ENCODE data around the gene CEP72.
A peak's percentile ranks its signal among the peaks of the same experiment; 100 is the strongest.
"Not testable (repeated sequence)": the region's sequence is repeated elsewhere in the genome, so short reads cannot be mapped to it uniquely, and the experiment has no call there.

CEP72 gene

DNA sequence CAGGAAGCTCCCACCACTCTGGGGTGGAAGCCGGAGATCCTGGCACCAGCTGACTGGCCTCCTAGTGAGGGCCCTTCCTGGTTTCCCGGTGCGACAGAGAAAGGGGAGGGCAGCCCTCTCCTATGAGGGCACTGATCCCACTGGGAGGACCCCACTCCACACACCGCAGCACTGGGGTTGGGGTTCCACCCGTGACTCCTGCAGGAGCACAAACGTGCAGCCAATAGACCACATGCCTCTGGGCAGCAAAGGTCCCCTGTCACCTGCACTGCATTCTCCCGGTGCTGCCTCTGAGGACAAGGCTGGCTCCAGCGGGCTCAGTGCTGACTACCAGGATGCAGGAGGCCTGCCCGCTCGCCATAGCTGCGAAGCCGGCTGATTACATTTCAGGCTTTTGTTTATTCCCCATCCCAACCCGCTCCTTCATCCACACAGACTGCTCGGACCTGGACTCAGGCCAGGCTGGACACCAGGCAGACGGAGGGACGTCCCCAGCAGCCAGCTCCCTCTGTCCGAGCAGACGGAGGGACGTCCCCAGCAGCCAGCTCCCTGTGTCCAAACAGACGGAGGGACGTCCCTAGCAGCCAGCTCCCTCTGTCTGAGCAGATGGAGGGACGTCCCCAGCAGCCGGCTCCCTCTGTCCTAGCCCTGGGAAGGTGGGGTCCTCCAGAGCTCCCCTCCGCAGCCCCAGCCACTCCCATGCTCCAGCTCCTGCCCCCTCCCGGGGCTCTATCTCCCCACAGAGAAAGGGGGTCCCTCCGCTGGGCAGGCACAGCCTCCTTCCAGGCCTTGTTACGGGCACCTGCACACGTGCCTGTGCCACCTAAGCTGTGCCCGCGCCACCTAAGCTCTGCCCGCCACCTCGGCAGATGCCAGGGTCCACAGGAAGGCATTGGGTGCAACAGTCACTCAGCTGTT is 8.8 kb upstream of the CEP72 start:
- peaks cover 16% of the 10 kb centered on the region for H3K27me3 Mint-ChIP-seq
- no peak overlapping the region for H3K4me3 Mint-ChIP-seq
- no peak overlapping the region for H3K27ac Mint-ChIP-seq
- no peaks in the 10 kb centered on the region for H3K36me3 Mint-ChIP-seq
- H3K4me1 Mint-ChIP-seq = peaks cover 11% of the 10 kb centered on the region
- H3K9me3 Mint-ChIP-seq = no peaks in the 10 kb centered on the region

DNA sequence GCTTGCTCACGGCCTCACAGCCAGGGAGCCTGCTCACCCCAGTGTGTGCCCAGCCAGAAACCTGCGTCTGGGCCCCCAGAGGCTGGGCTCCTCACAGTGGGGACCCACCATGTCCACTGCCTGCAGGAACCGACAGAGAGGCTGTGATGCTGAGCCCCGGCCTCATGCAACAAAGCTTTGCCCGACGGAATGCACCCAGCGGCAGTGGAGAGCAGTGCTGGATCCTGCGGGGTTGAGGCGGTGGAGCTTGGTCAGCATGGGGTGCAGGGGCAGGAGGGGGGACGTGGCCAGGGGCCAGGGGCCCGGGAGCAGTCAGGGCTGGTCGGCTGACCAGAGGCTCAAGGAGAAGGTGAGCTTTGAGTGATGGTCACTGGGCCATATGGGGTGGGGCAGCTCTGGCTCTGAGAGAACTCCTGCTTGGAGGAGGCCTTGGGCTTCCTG is 7.7 kb upstream of the CEP72 start:
- H3K27me3 Mint-ChIP-seq = peaks cover 10% of the 10 kb centered on the region
- no peaks in the 10 kb centered on the region for H3K36me3 Mint-ChIP-seq
- no peaks in the 10 kb centered on the region for H3K9me3 Mint-ChIP-seq
- no peak overlapping the region for H3K4me3 Mint-ChIP-seq
- H3K27ac Mint-ChIP-seq = no peak overlapping the region
- H3K4me1 Mint-ChIP-seq = peaks cover 9% of the 10 kb centered on the region

DNA sequence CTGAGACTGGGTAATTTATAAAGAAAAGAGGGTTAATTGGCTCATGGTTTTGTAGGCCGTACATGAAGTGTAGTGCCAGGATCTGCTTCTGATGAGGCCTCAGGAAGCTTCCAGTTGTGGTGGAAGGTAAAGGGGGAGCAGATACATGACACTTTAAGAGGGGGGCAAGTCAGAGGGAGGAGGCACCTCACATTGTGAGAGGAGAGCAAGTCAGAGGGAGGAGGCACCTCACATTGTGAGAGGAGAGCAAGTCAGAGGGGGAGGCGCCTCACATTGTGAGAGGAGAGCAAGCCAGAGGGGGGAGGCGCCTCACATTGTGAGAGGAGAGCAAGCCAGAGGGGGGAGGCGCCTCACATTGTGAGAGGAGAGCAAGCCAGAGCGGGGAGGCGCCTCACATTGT is 7.0 kb upstream of the CEP72 start:
- H3K27ac Mint-ChIP-seq, H3K9me3 Mint-ChIP-seq, H3K4me3 Mint-ChIP-seq, H3K4me1 Mint-ChIP-seq, H3K36me3 Mint-ChIP-seq: not testable (repeated sequence)
- peaks cover 10% of the 10 kb centered on the region for H3K27me3 Mint-ChIP-seq

DNA sequence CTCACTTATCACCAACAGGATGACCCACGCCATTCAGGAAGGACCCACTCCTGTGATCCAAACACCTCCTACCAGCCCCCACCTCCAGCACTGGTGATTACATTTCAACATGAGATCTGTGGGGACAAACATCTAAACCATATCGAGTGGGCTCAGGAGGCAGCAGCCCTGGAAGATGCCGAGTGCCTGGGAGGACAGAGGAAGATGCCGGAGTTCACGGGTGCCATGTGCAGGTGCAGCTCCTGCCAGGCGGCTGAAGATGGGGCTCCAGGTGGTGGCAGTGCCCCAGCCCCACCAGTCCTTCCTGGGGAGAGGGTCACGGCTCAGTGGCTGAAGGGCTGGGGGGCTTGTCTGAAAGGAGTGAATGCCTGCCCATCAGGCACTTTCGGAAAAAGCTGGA is 6.1 kb upstream of the CEP72 start:
- Mint-ChIP-seq H3K4me3 (no peak overlapping the region), H3K27ac (no peak overlapping the region), H3K9me3 (no peaks in the 10 kb centered on the region), H3K36me3 (no peaks in the 10 kb centered on the region), H3K27me3 (peaks cover 7% of the 10 kb centered on the region), H3K4me1 (peaks cover 15% of the 10 kb centered on the region)

DNA sequence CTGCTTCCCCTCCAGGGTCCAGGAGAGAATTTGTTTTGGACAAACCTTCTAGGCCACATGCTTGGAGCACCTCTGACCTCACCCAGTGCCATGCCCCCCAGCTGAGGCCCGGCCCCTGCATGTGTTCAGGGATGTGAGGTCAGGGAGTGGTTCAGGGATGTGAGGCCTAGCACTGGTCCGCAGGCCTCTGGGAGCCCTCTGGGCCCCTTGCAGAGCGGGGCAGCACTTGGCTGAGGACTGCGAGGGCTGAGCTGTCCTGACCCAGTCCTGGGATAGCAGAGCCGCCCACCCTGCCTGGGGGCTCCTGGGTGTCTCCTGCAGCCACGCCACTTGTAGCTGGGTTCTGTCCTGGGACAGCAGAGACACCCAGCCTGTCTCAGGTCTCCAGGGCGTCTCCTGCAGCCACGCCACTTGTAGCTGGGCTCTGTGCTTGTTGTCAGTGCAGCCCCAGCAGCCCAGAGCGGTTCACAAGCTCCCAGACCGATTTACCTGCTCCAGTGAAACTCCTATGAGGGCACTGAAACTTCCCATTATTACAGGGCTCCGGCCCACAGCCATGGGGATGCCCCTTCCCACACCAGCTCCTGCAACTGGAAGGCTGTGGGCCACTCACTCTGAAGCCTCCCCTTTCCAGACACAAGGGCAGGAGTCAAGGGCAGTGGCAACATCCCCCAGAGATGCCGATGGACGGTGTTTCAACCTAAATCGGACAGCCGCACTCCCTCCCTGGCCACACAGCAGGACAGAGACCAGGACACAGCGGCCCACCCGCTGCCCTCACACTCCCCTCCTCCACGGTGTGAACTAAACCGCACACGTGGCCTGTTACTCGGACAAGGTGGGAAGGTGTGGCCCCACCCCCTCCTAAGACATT is 5.4 kb upstream of the CEP72 start:
- no peak overlapping the region for H3K4me3 Mint-ChIP-seq

DNA sequence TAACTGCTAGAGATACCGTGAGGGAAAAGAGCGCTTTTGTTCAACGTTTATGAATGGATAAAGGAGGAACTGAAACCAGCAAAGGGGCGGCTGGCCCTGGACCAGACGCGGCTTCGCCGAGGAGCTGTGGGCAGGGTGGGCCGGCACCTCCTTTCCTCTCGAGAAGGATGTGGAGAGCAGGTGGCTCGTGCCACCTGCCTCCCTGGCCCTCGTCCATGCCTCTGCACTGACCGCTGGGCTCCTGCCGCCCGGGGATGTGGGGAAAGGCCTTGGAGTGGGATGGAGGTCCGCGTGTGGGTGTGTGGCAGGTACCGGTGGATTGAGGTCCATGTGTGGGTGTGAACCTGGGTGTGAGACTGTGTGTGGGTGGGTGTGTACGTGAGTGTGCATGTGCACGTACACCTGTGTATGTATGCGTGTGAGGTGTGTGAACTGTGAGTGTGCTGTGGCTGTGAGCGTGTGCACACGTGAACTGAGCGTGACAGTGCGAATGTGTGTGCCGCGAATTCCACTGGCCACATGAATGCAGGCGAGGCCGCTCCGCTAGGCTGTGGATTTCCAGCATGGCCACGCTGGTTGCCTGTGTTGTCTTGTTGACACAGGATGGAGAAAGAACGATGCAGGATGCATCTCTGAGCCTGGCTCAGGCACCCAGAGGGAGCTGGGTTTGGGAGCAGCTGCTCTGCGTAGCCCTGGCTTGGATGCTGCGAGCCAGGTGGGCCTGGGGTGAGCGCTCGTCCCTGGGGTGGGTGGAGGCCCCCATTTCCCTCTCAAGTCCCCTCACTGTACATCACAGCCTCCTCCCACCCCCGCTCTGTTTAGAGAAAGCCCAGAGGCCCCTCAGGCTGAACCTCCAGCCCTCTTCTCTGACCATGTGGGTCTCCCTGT is 4.4 kb upstream of the CEP72 start:
- Mint-ChIP-seq H3K4me1 (peaks cover 23% of the 10 kb centered on the region), H3K27ac (no peak overlapping the region), H3K27me3 (peaks cover 5% of the 10 kb centered on the region), H3K4me3 (peak overlapping the region; percentile 36), H3K9me3 (no peaks in the 10 kb centered on the region), H3K36me3 (no peaks in the 10 kb centered on the region)

More for the DNA sequence above, 5.4 kb upstream of the CEP72 start:
- peaks cover 21% of the 10 kb centered on the region for H3K4me1 Mint-ChIP-seq
- peaks cover 7% of the 10 kb centered on the region for H3K27me3 Mint-ChIP-seq
- H3K36me3 Mint-ChIP-seq = no peaks in the 10 kb centered on the region
- H3K9me3 Mint-ChIP-seq = no peaks in the 10 kb centered on the region
- H3K27ac Mint-ChIP-seq = no peak overlapping the region

DNA sequence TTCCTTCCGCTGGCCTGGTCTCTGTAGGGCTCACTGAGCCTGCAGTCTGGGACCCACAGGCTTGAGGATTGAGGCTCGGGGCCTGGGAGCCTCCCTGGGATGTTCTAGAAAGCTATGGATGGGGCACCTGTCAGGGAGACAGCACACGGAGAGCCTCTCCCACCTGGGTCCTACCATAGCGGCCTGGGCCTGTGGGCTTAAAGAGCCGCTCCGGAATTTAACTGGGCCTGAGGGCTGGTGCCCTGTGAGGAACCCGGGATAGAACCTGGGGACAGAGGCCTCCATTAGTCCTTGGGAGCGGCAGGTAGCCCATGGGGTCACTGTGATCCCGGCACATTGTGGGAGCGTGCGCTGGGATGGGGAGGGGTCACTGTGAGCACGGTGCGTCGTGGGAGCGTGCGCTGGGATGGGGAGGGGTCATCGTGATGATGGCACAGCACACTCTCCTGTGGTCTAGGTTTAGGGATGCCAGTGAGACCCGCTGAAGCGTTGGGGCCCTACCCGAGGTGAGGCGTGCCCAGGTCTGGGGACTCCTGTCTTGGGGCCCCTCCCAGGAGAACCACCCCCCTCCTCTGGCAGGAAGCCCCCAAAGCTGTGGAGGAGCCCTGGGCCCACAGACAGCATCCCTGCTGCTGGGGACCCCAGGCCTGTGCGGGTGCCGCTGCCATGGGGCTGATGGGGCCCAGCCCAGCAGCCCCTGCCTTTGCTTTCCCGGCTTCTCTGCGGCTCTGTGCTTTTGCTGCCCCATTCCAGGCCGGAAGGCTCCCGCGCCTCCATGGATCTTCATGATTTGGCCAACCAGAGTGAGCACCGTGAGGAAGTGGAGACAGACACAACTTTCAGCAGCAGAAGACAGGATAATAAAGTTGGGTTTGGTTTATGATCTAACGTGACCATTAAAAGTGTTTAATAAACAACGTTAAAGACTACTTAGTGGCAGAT is 3.4 kb upstream of the CEP72 start:
- Mint-ChIP-seq H3K27me3 (peaks cover 5% of the 10 kb centered on the region), H3K4me1 (peaks cover 29% of the 10 kb centered on the region), H3K9me3 (no peaks in the 10 kb centered on the region), H3K27ac (no peak overlapping the region), H3K4me3 (no peak overlapping the region), H3K36me3 (no peaks in the 10 kb centered on the region)

DNA sequence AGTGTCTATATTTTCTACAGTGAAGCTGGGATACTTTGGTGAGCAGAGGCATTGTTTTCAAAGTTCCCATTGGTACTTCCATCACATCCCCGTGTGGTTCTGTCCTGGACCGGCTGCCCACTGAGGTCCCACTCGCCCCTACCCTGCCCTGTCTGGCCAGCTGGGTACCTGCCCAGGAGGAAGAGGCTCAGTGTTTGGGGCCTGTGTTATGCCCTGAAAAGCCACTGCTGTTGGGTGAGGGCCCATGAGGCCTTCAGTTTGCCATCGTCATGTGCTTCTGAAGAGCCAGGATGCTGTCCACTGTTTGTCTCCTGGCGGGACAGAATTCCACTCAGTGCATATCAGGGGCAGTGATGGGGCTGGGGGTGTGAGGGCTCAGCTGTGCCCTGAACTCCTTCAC is 2.6 kb upstream of the CEP72 start:
- Mint-ChIP-seq H3K27me3 (peaks cover 5% of the 10 kb centered on the region), H3K4me3 (no peak overlapping the region), H3K4me1 (peaks cover 35% of the 10 kb centered on the region), H3K36me3 (no peaks in the 10 kb centered on the region), H3K27ac (no peak overlapping the region), H3K9me3 (no peaks in the 10 kb centered on the region)

DNA sequence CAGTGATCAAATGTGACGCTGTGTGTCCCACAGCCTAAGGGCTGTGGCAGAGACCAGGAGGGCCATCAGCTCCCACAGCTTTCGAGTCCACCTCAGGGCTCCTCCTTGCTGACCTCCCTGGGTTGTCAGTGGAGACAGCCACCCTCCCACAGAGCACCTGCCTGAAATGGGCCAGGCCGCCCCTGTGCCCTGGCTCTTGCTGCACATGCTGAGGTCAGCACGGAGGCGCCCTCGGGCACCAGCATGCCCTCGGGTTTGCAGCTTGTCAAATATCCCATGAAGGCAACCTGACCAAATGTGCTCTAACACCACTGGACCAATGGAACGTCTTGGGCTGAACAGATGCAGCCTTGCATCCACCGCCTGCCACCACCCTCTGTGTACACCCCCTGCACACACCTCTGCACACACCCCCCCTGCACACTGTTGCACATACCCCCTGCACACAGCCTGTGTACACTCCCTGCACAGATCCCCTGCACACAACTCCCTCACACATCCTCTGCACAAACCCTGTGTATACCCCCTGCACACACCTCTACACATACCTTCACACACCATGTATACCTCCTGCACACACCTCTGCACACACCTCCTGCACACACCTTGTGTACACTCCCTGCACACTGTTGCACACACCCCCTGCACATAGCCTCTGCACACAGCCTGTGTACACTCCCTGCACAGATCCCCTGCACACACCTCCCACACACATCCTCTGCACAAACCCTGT is 2.0 kb upstream of the CEP72 start:
- Mint-ChIP-seq H3K27ac (no peak overlapping the region), H3K4me1 (peaks cover 41% of the 10 kb centered on the region), H3K36me3 (peaks cover 3% of the 10 kb centered on the region), H3K4me3 (peak overlapping the region; percentile 47), H3K9me3 (no peaks in the 10 kb centered on the region), H3K27me3 (peaks cover 5% of the 10 kb centered on the region)

DNA sequence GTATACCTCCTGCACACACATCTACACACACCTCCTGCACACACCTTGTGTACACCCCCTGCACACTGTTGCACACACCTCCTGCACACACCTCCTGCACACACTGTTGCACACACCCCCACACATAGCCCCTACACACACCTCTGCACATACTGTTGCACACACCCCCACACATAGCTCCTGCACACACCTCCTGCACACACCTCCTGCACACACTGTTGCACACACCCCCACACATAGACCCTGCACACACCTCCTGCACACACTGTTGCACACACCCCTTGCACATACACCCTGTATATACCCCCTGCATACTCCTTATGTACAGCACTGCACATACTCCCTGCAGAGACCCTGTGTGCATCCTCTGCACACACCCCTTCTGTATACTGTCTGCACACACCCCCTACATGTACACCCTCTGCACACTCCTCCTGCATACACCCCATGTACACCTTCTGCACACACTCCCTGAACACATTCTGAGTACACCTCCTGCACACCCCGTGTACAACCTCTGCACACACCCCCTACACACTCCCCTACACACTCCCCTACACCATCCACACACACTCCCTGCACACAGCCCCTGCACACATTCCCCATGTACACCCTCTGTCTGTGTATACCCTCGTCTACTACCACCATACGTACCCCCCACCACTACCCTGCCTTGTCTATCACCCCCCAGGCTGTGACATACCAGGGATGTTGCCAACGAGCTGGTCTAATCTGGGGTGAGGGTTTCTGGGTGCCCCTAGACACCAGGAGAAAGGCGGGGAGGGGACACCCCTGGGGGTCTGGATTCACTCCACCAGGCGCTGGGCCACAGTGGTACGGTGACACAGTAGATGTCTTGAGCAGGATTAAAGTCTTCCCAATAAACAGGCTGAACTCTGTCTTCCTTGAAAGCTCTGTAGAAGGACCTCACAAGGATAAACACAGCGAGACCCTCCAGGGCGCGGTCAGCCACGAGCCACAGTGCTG is 1.1 kb upstream of the CEP72 start:
- H3K4me1 Mint-ChIP-seq = peaks cover 49% of the 10 kb centered on the region
- peaks cover 5% of the 10 kb centered on the region for H3K27me3 Mint-ChIP-seq
- H3K9me3 Mint-ChIP-seq = no peaks in the 10 kb centered on the region
- H3K36me3 Mint-ChIP-seq = peaks cover 8% of the 10 kb centered on the region
- H3K27ac Mint-ChIP-seq = peak overlapping the region; percentile 76
- peak overlapping the region; percentile 80 for H3K4me3 Mint-ChIP-seq

DNA sequence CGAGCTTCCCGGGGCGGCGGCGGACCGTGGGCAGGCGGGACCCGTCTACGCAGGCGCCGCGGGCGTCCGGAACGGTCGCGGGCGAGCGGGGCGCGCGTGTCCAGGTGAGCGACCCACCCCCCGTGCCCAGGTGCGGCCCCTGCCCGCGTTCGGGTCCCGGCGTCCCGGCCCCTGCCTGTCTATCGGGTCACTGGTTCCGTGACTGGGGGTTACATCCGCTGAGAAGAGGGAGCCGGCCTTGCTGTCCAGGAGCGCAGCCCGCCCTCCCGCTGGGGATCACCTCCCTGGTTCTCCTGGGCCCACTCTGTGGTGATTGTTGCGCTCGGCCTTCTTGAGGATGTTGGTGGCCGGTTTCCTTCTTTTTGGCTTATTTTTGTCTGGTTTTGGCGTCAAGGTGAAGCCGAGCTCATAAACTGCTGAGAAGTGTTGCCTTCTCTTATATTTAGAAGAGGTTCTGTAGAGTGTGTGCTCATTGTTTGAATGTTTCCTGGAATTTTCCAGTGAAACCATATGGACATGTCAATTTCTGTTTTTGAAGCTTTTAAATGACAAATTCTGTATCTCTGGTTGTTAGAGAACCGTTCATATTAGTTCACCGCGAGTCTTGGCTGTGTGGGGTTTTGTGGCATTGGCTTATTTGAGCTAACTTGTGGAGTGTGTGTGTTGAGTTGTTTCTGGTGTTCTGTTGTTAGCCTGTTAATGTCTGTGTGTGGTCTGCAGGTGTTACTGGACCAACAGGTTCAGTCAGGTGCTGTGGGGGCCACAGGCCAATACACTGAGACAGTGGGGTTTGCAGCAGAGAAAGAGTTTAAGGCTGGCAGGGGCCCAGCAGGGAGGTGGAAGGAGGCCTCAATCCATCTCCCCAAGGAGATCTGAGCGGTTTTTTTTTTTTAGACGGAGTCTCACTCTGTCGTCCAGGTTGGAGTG is 621 bp downstream of the CEP72 start:
- Mint-ChIP-seq H3K4me1 (peaks cover 48% of the 10 kb centered on the region), H3K36me3 (peaks cover 8% of the 10 kb centered on the region), H3K9me3 (no peaks in the 10 kb centered on the region), H3K27me3 (peaks cover under 1% of the 10 kb centered on the region), H3K4me3 (peak overlapping the region; percentile 93), H3K27ac (peak overlapping the region; percentile 89)

DNA sequence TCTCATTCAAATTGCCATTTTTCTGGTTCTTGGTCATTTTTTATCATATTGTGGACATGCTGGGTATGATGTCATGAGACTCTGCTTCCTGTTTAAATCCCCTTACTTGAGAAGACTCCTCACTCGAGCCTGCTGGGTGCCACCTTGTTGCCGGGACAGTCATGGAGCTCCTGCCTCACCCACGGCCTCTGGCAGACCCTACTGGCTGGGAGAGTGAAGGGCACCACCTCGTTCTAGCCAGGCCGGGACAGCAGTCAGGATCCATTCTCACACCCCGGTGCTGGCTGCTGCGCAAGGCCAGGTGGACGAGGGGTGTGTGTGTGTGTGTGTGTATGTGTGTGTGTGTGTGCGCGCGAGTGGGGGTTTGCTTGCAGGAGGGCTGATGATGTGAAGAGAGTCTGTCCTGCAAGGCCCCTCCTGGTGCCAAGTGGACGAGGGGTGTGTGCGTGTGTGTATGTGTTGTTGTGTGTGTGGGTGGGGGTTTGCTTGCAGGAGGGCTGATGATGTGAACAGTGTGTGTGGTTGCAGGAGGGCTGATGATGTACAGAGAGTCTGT is 4.4 kb downstream of the CEP72 start:
- Mint-ChIP-seq H3K27me3 (no peaks in the 10 kb centered on the region), H3K4me1 (peaks cover 36% of the 10 kb centered on the region), H3K27ac (no peak overlapping the region), H3K9me3 (no peaks in the 10 kb centered on the region), H3K4me3 (no peak overlapping the region), H3K36me3 (peaks cover 10% of the 10 kb centered on the region)
